ENCODE measurements around the gene ULK4.

DNA sequence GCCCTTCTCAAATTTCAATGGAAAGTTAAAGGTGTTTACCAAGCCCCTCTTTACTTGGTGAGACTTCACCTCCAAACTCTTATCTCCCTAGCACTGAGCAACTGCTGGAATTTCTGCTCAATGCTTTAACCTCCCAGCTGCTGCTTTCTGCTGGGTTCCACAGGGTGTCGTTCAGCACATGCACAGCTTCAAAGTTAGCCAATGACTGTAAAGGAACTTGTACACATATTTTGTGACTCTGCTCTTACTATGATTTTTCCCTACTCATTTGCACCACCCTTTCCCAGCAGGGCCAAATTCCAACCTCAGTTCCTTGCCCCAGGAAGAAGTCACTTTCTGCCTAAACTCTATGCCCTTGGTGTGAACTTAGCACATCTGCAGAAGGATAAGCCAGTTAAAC lies 89.7 kb downstream of the ULK4 start:
- TF ChIP-seq POLR2A (IDR thresholded peaks at IDR 0.05): no peak
- TF ChIP-seq, protein P1, sequence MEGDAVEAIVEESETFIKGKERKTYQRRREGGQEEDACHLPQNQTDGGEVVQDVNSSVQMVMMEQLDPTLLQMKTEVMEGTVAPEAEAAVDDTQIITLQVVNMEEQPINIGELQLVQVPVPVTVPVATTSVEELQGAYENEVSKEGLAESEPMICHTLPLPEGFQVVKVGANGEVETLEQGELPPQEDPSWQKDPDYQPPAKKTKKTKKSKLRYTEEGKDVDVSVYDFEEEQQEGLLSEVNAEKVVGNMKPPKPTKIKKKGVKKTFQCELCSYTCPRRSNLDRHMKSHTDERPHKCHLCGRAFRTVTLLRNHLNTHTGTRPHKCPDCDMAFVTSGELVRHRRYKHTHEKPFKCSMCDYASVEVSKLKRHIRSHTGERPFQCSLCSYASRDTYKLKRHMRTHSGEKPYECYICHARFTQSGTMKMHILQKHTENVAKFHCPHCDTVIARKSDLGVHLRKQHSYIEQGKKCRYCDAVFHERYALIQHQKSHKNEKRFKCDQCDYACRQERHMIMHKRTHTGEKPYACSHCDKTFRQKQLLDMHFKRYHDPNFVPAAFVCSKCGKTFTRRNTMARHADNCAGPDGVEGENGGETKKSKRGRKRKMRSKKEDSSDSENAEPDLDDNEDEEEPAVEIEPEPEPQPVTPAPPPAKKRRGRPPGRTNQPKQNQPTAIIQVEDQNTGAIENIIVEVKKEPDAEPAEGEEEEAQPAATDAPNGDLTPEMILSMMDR (IDR thresholded peaks at IDR 0.05 in 8 of 11, conservative IDR thresholded peaks at IDR 0.05 in 3 of 11): no peak

Data from spleen (tissue), 7 donors.